HEK293 (cell line): ENCODE results near the gene CUL3.
A peak's percentile ranks its signal among the peaks of the same experiment; 100 is the strongest.

Source experiments
- CTCF ChIA-PET: fragments of 350-600 bp; formaldehyde crosslinking; extraction: SDS; loops from one replicate; lab custom pipeline; 2021; ENCODE audit warnings: antibody characterized with exemption; lab: Yijun Ruan, JAX
- POLR2A ChIA-PET: fragments of 300-600 bp; formaldehyde crosslinking; extraction: SDS; loops from one replicate; lab custom pipeline; 2020; ENCODE audit warnings: antibody characterized with exemption, inconsistent platforms; lab: Yijun Ruan, JAX
- H3K27ac ChIP-seq: fragments of 200-500 bp; sonication (Bioruptor generic); 2 replicates; pipeline ENCODE4 v1.5.1; 2014; ENCODE audit warnings: low read depth, low read length, control low read depth, inconsistent platforms; ENCODE audit errors: extremely low read depth
- H3K36me3 ChIP-seq, 2 experiments: fragments of 200-500 bp in 1 of 2; sonication (Bioruptor generic) in 1 of 2; 1 replicate in 1 of 2; 2 replicates in 1 of 2; pipeline ENCODE4 v1.5.1; 2014 to 2017; ENCODE audit warnings: inconsistent platforms in 2 of 2, low read length in 2 of 2; ENCODE audit not compliant: control insufficient read depth in 2 of 2, insufficient read depth in 1 of 2
- H3K4me1 ChIP-seq: fragments of 200-500 bp; sonication (Bioruptor generic); 2 replicates; pipeline ENCODE4 v1.5.1; 2014; ENCODE audit warnings: mild to moderate bottlenecking, low read length, inconsistent platforms; ENCODE audit not compliant: control insufficient read depth, insufficient read depth
- H3K4me3 ChIP-seq: 2 replicates; pipeline ENCODE4 v1.5.1; 2011; ENCODE audit warnings: low read depth, mild to moderate bottlenecking, control low read depth, low read length, moderate library complexity
- H3K9me3 ChIP-seq: fragments of 200-500 bp; sonication (Bioruptor generic); 2 replicates; pipeline ENCODE4 v1.5.1; 2014; ENCODE audit warnings: low read depth, low read length, inconsistent platforms; ENCODE audit not compliant: control insufficient read depth, insufficient read depth
- PRDM10 ChIP-seq: fragments of 450-650 bp; formaldehyde crosslinking; IDR thresholded peaks from 2 replicates; pipeline ENCODE4 v1.5.1; 2016; ENCODE audit warnings: missing biosample characterization, missing genetic modification characterization
- RBAK ChIP-seq: fragments of 450-650 bp; formaldehyde crosslinking; IDR thresholded peaks from 2 replicates; pipeline ENCODE4 v1.5.1; 2016; ENCODE audit warnings: missing biosample characterization, missing genetic modification characterization
- REPIN1 ChIP-seq: fragments of 450-650 bp; formaldehyde crosslinking; IDR thresholded peaks from 2 replicates; pipeline ENCODE4 v1.5.1; 2017; ENCODE audit warnings: missing biosample characterization, missing genetic modification characterization, low read depth
- REST ChIP-seq: fragments of 450-650 bp; formaldehyde crosslinking; IDR thresholded peaks from 2 replicates; pipeline ENCODE4 v1.5.1; 2016; ENCODE audit warnings: missing biosample characterization, missing genetic modification characterization
- ZBTB11 ChIP-seq: fragments of 450-650 bp; formaldehyde crosslinking; conservative IDR thresholded peaks from 2 replicates; pipeline ENCODE4 v1.5.1; 2016; ENCODE audit warnings: low read depth, missing biosample characterization, missing genetic modification characterization
- ZBTB49 ChIP-seq: fragments of 450-650 bp; formaldehyde crosslinking; IDR thresholded peaks from 2 replicates; pipeline ENCODE4 v1.5.1; 2016; ENCODE audit warnings: missing biosample characterization, missing genetic modification characterization, low read depth
- ZNF112 ChIP-seq: fragments of 450-650 bp; formaldehyde crosslinking; IDR thresholded peaks from 2 replicates; pipeline ENCODE4 v1.5.0; 2017; ENCODE audit warnings: missing biosample characterization, missing genetic modification characterization
- ZNF16 ChIP-seq: fragments of 450-650 bp; formaldehyde crosslinking; IDR thresholded peaks from 2 replicates; pipeline ENCODE4 v1.5.1; 2016; ENCODE audit warnings: low read depth, missing biosample characterization, missing genetic modification characterization
- ZNF223 ChIP-seq: fragments of 450-650 bp; formaldehyde crosslinking; IDR thresholded peaks from 2 replicates; pipeline ENCODE4 v1.5.1; 2016; ENCODE audit warnings: missing biosample characterization, missing genetic modification characterization
- ZNF280C ChIP-seq: fragments of 450-650 bp; formaldehyde crosslinking; IDR thresholded peaks from 2 replicates; pipeline ENCODE4 v1.5.1; 2016; ENCODE audit warnings: missing biosample characterization, missing genetic modification characterization
- ZNF398 ChIP-seq: fragments of 450-650 bp; formaldehyde crosslinking; IDR thresholded peaks from 2 replicates; pipeline ENCODE4 v1.5.1; 2017; ENCODE audit warnings: missing biosample characterization, missing genetic modification characterization
- ZNF76 ChIP-seq: fragments of 450-650 bp; formaldehyde crosslinking; IDR thresholded peaks from 2 replicates; pipeline ENCODE4; 2016; ENCODE audit warnings: low read depth, missing biosample characterization, missing genetic modification characterization, borderline replicate concordance

The CUL3 gene

GRCh38 chr2:224577541-224577940 is 7.6 kb downstream of the CUL3 start (continued):
- TF ChIP-seq REST = no peak
- TF ChIP-seq ZNF398 (tag by site-specific recombination) = no peak

GRCh38 chr2:224576088-224576715 is 9.0 kb downstream of the CUL3 start:
- CTCF ChIA-PET = no interaction called here
- no peak overlapping the region for H3K4me3 ChIP-seq
- H3K27ac ChIP-seq = no peak overlapping the region
- TF ChIP-seq RBAK (no peak), ZNF16 (tag by site-specific recombination) (0 out of 2 replicates have a peak, but pooled peaks have one; percentile 18), ZBTB49 (no peak)
- H3K9me3 ChIP-seq = no peaks in the 10 kb centered on the region
- peaks cover 18% of the 10 kb centered on the region; the same call in 1 of the 2 replicates for H3K4me1 ChIP-seq
- POLR2A ChIA-PET = no interaction called here
- H3K36me3 ChIP-seq = no peaks in the 10 kb centered on the region; a peak in 1 of 3 replicates

- Histone ChIP-seq H3K4me1 (peaks cover 26% of the 10 kb centered on the region), H3K27ac (no peak overlapping the region), H3K9me3 (no peaks in the 10 kb centered on the region), H3K36me3 (no peaks in the 10 kb centered on the region), H3K4me3 (no peak overlapping the region)
- POLR2A ChIA-PET = interaction anchor here (0.8 kb wide), 2 partner anchors 11 kb away, joined by 3 read pairs; no protein-coding TSS in a partner anchor
- CTCF ChIA-PET = no interaction called here
- TF ChIP-seq ZNF280C (tag by site-specific recombination) (no peak), ZBTB11 (tag by site-specific recombination) (no peak), PRDM10 (no peak), REPIN1 (tag by site-specific recombination) (no peak), ZNF76 (tag by site-specific recombination) (no peak), ZNF223 (no peak), ZNF112 (no peak)
Observed at GRCh38 chr2:224574423-224575084, 10.6 kb downstream of the CUL3 start.
